ENCODE data around the gene PDGFRB. TPM values are rescaled to one million over a fixed set of nuclear protein-coding genes. Genes with fewer than 3 reads are reported as not detected.

The PDGFRB gene
- polyA plus RNA-seq, 1 experiment = 118 TPM

- Histone ChIP-seq H3K27ac (ENCODE audit: low read depth, low read length) (peak overlapping the region; percentile 39), H3K4me3 (ENCODE audit: low read depth, low read length) (no peak overlapping the region), H3K27me3 (ENCODE audit: control insufficient read depth, insufficient read depth, low read length) (no peaks in the 10 kb centered on the region), H3K9me3 (ENCODE audit: control insufficient read depth, insufficient read depth, low read length) (no peaks in the 10 kb centered on the region)
- POLR2A ChIA-PET = interaction anchor here (1.1 kb wide), 1 partner anchor 50 kb away, joined by 3 read pairs; no protein-coding TSS in a partner anchor
- TF ChIP-seq, protein P1, sequence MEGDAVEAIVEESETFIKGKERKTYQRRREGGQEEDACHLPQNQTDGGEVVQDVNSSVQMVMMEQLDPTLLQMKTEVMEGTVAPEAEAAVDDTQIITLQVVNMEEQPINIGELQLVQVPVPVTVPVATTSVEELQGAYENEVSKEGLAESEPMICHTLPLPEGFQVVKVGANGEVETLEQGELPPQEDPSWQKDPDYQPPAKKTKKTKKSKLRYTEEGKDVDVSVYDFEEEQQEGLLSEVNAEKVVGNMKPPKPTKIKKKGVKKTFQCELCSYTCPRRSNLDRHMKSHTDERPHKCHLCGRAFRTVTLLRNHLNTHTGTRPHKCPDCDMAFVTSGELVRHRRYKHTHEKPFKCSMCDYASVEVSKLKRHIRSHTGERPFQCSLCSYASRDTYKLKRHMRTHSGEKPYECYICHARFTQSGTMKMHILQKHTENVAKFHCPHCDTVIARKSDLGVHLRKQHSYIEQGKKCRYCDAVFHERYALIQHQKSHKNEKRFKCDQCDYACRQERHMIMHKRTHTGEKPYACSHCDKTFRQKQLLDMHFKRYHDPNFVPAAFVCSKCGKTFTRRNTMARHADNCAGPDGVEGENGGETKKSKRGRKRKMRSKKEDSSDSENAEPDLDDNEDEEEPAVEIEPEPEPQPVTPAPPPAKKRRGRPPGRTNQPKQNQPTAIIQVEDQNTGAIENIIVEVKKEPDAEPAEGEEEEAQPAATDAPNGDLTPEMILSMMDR (IDR thresholded peaks at IDR 0.05; ENCODE audit: low read depth, low read length) = peak; percentile 14; the same call in 1 of the 2 replicates
- DNase-seq (ENCODE audit: low read depth, low spot score) = no peak
- CTCF ChIA-PET = interaction anchor here (1.5 kb wide), 1 partner anchor 112 kb away, joined by 4 read pairs; no protein-coding TSS in a partner anchor
These were observed 41.5 kb downstream of the PDGFRB start for GRCh38 chr5:150114102-150114641.

- no peaks in the 10 kb centered on the region for H3K9me3 ChIP-seq (ENCODE audit: control insufficient read depth, insufficient read depth, low read length)
- ChIA-PET CTCF (interaction anchor here (0.5 kb wide), 1 partner anchor 95 kb away, joined by 3 read pairs; no protein-coding TSS in a partner anchor), POLR2A (interaction anchor here (0.9 to 1.5 kb wide), 4 partner anchors 9 to 113 kb away, joined by 3 to 4 read pairs (median 4); partner anchors contain the start of genes HMGXB3 and TIGD6)
- no peak for DNase-seq (ENCODE audit: low read depth, low spot score)
- H3K27me3 ChIP-seq (ENCODE audit: control insufficient read depth, insufficient read depth, low read length) = no peaks in the 10 kb centered on the region
- H3K27ac ChIP-seq (ENCODE audit: low read depth, low read length) = peak overlapping the region; percentile 78
- TF ChIP-seq, protein P1 (IDR thresholded peaks at IDR 0.05; ENCODE audit: low read depth, low read length) = no peak
- no peak overlapping the region for H3K4me3 ChIP-seq (ENCODE audit: low read depth, low read length)
These were observed 42.4 kb downstream of the PDGFRB start for GRCh38 chr5:150113047-150113744.

- H3K27me3 ChIP-seq (ENCODE audit: control insufficient read depth, insufficient read depth, low read length) = no peaks in the 10 kb centered on the region
- H3K4me3 ChIP-seq (ENCODE audit: low read depth, low read length) = no peak overlapping the region
- no peaks in the 10 kb centered on the region for H3K9me3 ChIP-seq (ENCODE audit: control insufficient read depth, insufficient read depth, low read length)
- ChIA-PET CTCF (interaction anchor here (0.9 to 1.8 kb wide), 4 partner anchors 16 to 278 kb away, joined by 3 to 6 read pairs (median 3); no protein-coding TSS in a partner anchor), POLR2A (interaction anchor here (0.8 to 1.8 kb wide), 6 partner anchors 10 to 112 kb away, joined by 3 to 4 read pairs (median 4); partner anchors contain the start of genes HMGXB3 and TIGD6)
- TF ChIP-seq, protein P1 (IDR thresholded peaks at IDR 0.05; ENCODE audit: low read depth, low read length) = no peak
- DNase-seq (ENCODE audit: low read depth, low spot score) = peak; percentile 32
- H3K27ac ChIP-seq (ENCODE audit: low read depth, low read length) = peak overlapping the region; percentile 78
These were observed 43.2 kb downstream of the PDGFRB start for GRCh38 chr5:150112201-150113046.

DNA sequence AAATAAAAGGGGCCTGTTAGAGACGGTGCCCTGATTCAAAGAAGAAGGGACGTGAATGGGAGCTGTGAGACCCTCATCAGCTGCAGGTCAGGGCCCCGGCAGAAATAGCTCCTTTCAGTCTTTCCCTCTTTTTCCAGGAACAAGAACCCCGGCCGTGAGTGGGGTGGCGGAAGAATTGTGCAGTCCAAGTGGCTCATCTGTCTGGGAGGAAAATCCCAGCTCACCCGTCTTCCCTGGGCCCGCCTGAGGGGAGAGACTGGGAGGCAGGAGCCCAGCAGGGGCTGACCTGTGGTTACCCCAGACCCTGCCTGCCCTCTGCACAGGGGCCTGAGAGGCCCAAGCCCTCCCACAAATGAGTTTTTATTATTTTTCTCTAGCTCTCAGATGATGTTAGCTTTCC, 44.5 kb downstream of the PDGFRB start:
- no peak overlapping the region for H3K4me3 ChIP-seq (ENCODE audit: low read depth, low read length)
- ChIA-PET CTCF (interaction anchor here (0.6 to 1.8 kb wide), 5 partner anchors 17 to 277 kb away, joined by 3 to 6 read pairs (median 3); no protein-coding TSS in a partner anchor), POLR2A (interaction anchor here (1.8 kb wide), 1 partner anchor 11 kb away, joined by 4 read pairs; no protein-coding TSS in a partner anchor)
- no peaks in the 10 kb centered on the region for H3K9me3 ChIP-seq (ENCODE audit: control insufficient read depth, insufficient read depth, low read length)
- no peak overlapping the region for H3K27ac ChIP-seq (ENCODE audit: low read depth, low read length)
- DNase-seq (ENCODE audit: low read depth, low spot score) = no peak
- H3K27me3 ChIP-seq (ENCODE audit: control insufficient read depth, insufficient read depth, low read length) = no peaks in the 10 kb centered on the region
- TF ChIP-seq, protein P1 (IDR thresholded peaks at IDR 0.05; ENCODE audit: low read depth, low read length) = no peak

Data from AG04450 (cell line).